ENCODE data around the gene SORCS1.

SORCS1 gene

DNA sequence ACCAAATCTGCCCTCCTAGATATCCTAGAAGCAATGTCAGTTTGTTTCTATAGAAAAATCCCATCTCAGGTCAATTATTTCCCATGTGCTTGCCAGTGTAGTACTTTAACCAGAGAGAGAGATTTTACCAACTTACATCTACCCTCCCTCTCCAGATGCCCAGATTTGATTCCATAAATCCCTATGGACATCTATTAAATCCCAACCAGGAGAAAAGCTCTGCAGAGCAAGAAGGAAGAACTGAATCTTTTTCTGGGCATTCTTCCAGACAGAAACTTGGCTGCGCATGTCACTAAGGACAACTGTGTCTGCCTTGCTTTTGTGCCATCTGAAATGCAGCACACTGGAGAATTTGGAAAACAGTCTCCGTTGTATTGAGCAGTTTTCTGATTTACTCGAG is 597.6 kb downstream of the SORCS1 start:
- no peak for DNase-seq

DNA sequence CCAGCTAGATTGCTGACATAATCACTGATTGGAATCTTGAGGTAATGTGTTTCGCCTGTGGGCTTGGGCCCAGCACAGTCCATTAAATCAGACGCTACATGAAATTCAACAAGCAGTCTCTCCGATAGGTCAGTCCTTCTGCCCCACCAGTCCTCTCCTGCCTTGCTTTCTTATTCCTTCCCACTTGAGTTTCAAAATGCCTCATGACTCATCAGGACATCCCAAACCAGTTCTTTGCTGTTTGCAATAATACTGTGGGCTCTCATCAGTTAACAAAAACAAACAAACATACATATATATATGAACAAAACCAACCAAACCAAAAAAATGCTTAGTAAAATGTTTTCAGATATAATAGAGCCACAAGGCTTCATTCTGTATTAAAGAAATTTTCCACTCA is 599.0 kb downstream of the SORCS1 start:
- DNase-seq = no peak

DNA sequence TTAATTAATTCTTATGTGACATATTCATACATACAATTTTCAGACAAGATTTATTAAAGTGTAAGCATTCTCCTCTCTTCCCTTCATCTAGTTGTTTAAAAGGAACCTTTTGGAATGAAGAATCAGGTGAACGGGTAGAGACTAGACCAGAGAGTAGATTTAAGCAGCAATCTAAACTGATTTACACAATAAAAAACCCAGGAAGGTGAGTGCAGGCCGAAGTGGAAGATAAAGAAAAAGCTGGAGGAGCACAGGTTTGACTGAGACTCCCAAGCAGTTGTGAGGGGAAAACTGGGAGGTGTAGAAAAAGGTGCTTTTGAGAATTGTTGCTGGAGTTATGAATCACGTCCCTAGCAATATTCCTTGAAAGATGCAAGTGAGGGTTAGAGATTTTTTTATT is 601.1 kb downstream of the SORCS1 start:
- no peak for DNase-seq

DNA sequence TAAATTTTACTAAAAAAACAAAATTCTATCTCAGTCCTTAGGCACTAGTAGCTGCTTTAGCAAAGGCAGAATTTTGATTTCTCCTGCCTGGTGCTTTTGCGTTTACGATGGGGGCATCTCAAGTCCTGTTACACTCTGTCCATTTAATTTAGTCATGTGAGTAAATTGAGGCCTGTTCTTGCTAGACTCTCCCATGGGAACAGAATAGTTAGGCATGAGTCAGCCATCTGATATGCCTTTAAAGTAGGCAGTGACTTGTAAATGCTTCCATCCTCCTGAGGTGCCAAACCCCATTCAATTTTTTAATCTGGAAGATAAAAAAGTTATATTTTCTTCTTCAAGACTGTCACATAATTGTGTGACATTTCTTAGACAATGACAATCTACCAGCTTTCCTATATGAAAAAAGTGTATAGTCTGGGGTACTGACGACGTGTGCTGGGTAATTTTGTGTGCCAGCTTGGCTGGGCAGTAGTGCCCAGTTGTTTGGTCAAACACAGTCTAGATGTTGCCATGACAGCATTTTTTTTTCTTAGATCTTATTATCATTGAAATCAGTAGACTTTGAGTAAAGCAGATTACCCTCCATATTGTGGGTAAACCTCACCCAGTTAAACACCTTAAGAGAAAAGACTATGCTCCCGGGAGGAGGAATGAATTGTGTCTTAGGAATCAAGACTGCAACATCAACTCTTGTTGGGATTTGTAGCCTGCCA is 603.4 kb downstream of the SORCS1 start:
- DNase-seq = no peak

DNA sequence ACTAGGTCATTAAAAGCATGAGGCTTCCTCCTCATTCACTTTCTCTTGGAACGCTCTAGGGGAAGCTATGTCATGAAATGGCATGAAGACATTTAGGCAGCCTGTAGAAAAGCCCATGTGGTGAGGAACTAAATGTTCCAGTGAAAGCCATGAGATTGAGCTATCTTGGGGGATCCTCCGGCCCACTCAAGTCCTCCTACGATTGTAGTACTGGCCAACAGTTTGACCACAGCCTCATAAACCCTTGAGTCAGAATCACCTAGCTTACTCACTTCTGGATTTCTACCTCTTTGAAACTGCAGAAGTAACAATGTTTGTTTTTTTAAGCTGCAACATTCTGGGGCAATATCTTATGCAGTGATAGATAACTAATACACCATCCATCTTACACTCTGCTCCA is 605.1 kb downstream of the SORCS1 start:
- no peak for DNase-seq

DNA sequence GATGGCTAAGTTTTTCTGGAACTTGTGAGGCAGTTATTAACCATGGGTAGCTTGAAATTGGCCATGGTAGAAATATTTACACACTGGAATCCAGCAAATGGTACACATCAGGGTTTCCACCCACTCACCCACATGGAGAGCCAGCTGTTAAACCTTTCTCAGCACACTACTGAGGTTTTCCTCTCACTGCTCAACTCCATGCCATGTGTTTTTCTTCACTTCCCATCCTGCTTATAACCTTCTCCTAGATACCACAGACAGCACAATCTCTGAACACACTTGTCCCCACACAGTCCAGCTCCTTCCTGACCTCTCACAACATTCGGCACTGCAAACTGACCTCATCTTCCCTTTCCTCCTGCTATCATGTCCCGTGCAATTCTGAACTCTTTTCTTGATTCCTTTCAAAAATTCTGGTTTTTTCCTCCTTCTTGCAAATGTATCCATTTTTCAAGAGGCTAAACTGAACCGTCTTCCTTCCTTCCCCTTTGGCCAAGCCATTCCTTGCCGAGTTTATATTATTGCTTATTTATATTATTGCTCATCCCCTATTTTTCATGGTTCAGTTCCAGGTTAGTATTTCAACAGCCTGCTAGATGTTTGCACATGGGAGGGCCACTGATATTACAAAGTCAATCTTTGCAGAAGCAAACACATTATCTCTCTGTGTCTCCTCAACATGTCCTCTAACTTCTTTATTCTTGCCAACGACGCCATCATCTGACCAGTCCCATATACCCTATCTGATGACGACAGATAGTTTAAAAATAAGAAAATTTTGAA is 606.4 kb downstream of the SORCS1 start:
- DNase-seq = no peak

DNA sequence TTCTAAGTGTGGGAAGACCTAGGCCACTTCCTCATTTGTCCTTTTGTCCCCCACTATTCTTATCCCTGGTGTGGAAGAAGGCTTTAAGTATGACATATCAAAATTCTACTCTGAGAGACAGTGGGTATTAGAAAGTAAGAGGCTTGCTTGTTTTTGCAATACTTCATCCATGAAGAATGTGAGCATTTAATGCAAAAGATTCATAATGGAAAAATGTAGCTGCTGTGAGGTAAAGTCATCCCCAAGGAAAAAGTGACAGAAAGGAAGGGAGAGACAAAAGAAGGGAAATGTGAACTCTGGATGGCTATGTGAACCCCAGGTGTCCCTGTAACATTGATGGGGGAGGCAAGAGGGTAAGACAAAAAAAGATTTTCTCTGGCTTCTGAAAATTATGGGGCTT is 607.5 kb downstream of the SORCS1 start:
- DNase-seq = no peak

DNA sequence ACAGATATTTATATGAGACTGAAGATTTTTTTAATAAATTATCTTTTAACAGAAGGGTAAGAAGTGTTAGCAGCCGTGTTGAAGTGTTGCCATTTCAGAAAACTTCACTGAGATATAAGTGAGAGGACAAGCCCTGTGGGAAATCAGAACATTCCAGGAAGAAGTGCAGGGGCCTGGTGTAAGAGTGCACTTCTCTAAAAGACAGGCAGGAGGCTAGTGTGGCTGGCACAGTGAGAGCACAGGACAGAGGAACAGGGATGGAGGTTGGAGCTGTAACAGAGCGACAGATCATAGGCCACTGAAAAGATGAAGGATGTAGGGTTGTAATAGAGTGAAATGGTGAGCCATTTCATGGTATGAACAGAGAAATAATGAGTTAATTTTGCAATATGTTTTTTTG is 608.9 kb downstream of the SORCS1 start:
- no peak for DNase-seq

DNA sequence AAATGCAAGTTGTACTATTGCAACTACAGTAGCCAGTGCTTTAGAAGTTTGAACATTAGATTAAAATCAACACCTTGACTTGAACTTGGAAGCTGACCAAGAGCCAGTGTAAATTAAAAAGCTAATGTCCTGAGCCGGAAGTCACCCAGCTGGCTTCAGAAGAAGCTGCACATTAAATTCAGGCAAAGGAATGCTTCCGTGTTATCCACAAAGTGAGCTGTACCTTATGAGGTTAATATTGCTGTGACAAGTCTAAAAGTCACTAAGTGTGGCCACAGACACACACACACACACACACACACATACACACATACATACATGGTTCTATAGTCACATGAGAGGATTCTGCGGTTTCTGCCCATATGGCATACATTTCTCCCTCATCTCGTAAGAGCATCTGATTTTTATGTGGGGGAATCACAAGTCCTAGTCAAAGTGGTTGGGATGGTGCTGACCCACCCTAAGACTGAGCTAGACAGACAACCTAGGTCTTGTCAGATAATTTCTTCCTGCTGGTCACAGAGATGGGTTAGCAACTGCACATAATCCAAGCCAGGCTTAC is 612.9 kb downstream of the SORCS1 start:
- peak; percentile 2 for DNase-seq

DNA sequence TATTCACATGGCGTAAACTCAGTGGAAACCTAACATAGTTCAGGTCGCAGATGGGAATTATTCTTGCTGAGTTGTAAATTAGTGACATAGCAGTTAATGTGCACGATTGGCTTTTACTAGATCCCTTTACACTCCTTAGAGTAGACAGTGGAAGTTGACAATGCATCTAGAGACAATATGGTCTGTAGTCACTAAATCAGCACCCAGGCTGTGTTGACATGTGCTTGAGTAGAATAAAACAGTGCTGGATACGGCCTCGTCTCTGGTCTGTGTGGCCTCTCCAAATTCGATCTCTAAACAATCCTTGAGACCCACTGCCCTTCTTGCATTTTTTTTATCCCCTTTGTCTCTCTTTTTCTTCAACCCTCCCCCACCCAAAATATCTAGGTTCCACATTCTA is 615.7 kb downstream of the SORCS1 start:
- no peak for DNase-seq

DNA sequence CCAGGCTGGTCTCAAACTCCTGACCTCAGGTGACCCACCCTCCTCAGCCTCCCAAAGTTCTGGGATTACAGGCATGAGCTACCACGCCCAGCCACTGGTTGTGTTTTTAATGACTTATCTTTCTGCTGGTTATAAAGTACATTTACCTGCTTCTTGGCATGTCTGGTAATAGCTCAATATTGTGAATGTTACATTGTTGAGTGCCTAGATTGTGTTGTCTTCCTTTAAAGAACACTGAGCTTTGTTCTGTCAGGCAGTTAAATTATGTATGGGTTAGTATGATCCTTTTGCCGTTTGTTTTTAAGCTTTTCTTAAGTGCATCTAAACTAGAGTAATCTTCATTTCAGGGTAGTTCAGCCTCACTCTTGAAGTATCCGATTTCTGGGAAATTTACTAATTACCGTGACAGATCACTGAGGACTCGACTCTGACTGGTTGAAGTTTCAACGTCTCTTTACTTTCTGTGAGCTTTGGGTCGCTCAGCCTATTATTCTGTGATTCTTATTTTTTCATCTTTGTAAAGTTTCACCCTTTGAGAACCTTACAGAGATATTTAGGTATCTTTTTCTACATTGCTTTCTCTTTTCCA is 617.4 kb downstream of the SORCS1 start:
- no peak for DNase-seq

DNA sequence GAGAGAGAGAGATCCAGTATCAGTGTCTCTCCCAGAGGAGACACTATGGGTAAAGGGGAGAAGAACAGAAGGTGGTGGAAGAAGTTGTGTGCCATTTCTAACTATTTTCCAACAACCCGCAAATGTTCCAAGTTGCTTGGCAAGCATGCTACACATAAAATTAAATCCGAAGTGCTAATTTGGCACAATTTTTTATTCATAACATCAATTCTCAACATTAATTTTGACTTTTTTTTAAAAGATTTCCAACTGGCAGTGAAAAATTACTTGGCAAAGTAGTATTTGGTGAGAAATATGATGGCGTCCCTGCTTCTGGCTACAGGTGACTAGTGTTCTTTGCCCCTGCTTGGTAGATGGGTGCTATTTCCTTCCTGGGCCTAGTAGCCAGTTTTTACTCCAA is 622.0 kb downstream of the SORCS1 start:
- no peak for DNase-seq

DNA sequence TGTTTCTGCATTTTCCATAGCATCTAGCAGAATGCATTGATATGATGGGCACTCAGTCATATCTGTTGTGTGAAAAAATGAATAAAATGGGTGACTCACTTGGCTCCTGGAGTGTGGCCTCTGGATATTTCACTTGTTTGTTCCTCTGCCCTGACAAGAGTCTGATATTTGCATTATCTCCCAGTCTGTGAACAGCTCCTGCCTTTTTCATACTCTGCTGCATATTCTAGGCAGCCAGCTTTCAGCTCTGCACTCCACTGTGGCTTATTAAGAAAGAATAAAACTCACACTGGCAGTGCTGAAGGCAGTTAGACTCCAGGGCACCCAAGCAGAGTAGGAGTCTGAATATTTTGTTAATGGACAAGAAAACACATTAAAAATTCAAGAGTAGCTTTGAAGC is 623.9 kb downstream of the SORCS1 start:
- DNase-seq = no peak

DNA sequence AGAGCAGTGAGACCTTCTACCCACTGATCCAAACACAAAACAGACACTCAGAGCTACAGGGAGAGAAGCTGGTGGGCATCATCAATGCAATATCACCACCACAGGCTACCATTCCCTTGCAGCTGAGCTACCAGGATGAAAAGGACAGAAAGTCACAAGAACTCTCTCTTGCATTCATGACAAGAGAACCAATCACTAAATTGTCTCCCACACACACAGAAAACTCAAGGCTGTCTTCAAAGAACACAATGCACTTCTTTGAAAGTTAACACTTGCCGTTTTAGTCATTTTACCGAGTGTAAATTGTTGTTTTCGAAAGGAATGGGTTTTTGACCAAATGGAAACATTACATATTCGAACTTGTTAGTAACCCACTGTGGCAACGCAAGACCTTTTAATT is 626.6 kb downstream of the SORCS1 start:
- no peak for DNase-seq

DNA sequence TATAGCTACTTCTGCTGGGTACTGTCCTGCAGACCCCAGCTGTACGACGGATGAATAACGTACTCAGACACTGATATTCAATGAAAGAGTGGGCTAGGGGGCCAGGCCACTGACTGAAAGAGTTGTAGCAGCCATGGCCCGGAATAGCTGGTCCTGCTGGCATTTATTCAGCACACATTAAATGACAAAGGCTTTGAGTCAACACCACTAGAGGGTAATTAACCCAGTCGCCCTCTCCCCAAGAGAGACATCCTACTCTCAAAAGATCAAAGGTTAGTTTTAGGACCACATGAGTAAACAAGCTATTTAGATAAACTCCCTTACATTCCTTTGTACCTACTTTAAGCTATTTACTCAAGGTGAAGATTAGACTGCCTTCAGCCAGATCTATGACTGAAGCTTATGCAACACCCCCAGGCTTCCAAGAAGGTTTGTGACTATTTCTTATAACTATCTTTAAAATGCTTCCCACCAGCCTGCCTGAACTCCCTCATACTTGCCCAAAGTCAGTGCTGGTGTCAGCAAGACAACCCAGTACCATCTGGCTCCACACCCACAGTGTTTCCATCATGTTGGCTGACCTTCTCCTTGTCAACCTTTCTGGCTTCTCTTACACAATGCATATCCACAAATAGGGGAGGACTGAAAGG is 629.1 kb downstream of the SORCS1 start:
- no peak for DNase-seq

DNA sequence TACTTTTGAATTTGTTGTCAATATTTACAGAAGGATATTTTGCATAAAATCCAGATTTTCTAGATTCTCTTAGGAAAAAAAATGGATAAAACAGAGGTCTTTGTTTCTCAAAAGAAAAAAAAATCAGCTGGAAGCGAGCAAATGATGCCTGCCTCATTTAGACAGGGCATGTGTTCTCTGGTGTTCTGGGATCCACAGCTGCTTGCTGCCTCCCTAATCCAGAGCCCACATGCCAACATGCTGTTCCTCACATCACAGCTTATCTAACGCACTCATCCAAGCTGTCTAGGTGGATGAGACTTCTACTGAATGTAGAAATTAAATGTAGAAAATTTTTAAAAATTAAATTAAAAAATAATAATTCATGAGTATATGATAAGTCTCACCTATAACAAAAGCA is 630.1 kb downstream of the SORCS1 start:
- no peak for DNase-seq

DNA sequence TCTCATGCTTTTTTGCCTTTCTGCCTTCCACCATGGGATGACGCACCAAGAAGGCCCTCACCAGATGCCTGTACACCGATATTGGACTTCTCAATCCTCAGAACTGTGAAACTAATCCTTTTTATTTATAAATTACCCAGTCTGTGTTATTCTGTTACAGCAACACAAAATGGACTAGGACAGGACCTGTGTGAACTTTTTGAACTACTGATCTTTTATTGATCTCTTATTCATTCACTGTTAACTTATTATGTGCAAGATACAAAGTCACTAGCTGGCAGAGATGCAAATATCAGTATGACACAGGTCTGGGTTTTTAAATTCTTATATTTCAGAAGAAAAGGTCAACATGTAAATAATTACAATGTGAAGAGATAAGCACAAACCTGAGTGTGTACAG is 635.8 kb downstream of the SORCS1 start:
- DNase-seq = no peak

DNA sequence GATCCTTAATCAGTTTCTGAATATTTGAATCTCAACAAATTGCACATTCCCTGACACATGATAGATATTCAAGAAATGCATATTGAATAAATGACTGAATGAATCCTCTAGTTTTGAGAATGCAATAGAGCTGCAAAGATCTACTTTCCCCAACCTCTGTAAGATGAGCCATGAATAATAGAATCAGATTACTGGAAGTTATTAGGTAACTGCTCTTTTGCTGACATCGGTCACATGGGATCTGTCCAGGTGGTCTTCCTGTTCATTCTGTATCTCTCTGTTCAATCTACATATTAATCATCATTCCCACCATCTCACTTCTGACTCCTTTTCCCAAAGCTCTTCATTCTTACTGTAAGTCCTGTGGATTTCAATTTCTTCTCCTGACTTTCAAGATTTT is 638.7 kb downstream of the SORCS1 start:
- no peak for DNase-seq
